HEK293T (cell line): ENCODE results near the gene PPOX.

Experiments used
- LEF1 ChIP-seq: fragments of 450-650 bp; IDR thresholded peaks from 2 replicates; pipeline ENCODE4 v1.6.1; 2017; ENCODE audit warnings: mild to moderate bottlenecking, borderline replicate concordance
- SP1 ChIP-seq: fragments of 450-650 bp; IDR thresholded peaks from 2 replicates; pipeline ENCODE4 v1.6.1; 2017

- TF ChIP-seq SP1 (no peak), LEF1 (no peak)
Observed at GRCh38 chr1:161193561-161194235, 27.5 kb downstream of the PPOX start.
